ENCODE measurements around the gene JOSD2. TPM values are rescaled to one million over a fixed set of nuclear protein-coding genes. Genes with fewer than 3 reads are reported as not detected.
"Not testable (repeated sequence)": the region's sequence is repeated elsewhere in the genome, so short reads cannot be mapped to it uniquely, and the experiment has no call there.

Gene JOSD2
- total RNA-seq, 2 donors from 2014 or later: 12.1 to 13.7 TPM

- Histone ChIP-seq H3K4me3 (ENCODE audit: low read length) (no peak overlapping the region), H3K9me3 (ENCODE audit: control insufficient read depth, low read length) (peaks cover 20% of the 10 kb centered on the region), H3K27me3 (ENCODE audit: control insufficient read depth, insufficient read depth, low read length, poor library complexity, severe bottlenecking) (no peaks in the 10 kb centered on the region), H3K27ac (ENCODE audit: low read depth, low read length) (no peak overlapping the region), H3K4me1 (ENCODE audit: control insufficient read depth, insufficient read depth, low read length) (no peaks in the 10 kb centered on the region), H3K9ac (ENCODE audit: extremely low read depth, low read length, poor library complexity, severe bottlenecking) (no peak overlapping the region), H3K36me3 (ENCODE audit: control insufficient read depth, insufficient read depth, low read length) (no peaks in the 10 kb centered on the region)
- WGBS, 2 experiments (ENCODE audit: insufficient coverage in 1 of 2, insufficient read length in 1 of 2): 89% methylated on average over 3 of the region's 3 CpGs; no CpG with 5 or more reads in 1 of the 2 experiments
- Mint-ChIP-seq H3K27me3 (ENCODE audit: insufficient read depth) (peaks cover 26% of the 10 kb centered on the region), H3K4me3 (no peak overlapping the region), H3K27ac (no peak overlapping the region), H3K36me3 (ENCODE audit: low read depth) (no peaks in the 10 kb centered on the region), H3K9me3 (peaks cover 19% of the 10 kb centered on the region), H3K4me1 (no peaks in the 10 kb centered on the region)
- DNase-seq: no peak
- TF ChIP-seq, protein P1, sequence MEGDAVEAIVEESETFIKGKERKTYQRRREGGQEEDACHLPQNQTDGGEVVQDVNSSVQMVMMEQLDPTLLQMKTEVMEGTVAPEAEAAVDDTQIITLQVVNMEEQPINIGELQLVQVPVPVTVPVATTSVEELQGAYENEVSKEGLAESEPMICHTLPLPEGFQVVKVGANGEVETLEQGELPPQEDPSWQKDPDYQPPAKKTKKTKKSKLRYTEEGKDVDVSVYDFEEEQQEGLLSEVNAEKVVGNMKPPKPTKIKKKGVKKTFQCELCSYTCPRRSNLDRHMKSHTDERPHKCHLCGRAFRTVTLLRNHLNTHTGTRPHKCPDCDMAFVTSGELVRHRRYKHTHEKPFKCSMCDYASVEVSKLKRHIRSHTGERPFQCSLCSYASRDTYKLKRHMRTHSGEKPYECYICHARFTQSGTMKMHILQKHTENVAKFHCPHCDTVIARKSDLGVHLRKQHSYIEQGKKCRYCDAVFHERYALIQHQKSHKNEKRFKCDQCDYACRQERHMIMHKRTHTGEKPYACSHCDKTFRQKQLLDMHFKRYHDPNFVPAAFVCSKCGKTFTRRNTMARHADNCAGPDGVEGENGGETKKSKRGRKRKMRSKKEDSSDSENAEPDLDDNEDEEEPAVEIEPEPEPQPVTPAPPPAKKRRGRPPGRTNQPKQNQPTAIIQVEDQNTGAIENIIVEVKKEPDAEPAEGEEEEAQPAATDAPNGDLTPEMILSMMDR (conservative IDR thresholded peaks at IDR 0.05): no peak
Measured at GRCh38 chr19:50534478-50534877, 23.5 kb upstream of the JOSD2 start.

GRCh38 chr19:50532952-50533351 is 22.0 kb upstream of the JOSD2 start:
- Histone ChIP-seq H3K9me3 (ENCODE audit: control insufficient read depth, low read length) (peaks cover 20% of the 10 kb centered on the region), H3K9ac (ENCODE audit: extremely low read depth, low read length, poor library complexity, severe bottlenecking) (no peak overlapping the region), H3K27ac (ENCODE audit: low read depth, low read length) (no peak overlapping the region), H3K4me3 (ENCODE audit: low read length) (no peak overlapping the region), H3K27me3 (ENCODE audit: control insufficient read depth, insufficient read depth, low read length, poor library complexity, severe bottlenecking) (no peaks in the 10 kb centered on the region), H3K36me3 (ENCODE audit: control insufficient read depth, insufficient read depth, low read length) (no peaks in the 10 kb centered on the region), H3K4me1 (ENCODE audit: control insufficient read depth, insufficient read depth, low read length) (no peaks in the 10 kb centered on the region)
- no peaks in the 10 kb centered on the region for H3K36me3 Mint-ChIP-seq (ENCODE audit: low read depth)
- no peak overlapping the region for H3K4me3 Mint-ChIP-seq
- H3K4me1 Mint-ChIP-seq: no peaks in the 10 kb centered on the region
- no peak overlapping the region for H3K27ac Mint-ChIP-seq
- H3K27me3 Mint-ChIP-seq (ENCODE audit: insufficient read depth): peaks cover 35% of the 10 kb centered on the region
- no peak for DNase-seq
- H3K9me3 Mint-ChIP-seq: peaks cover 19% of the 10 kb centered on the region
- TF ChIP-seq, protein P1 (conservative IDR thresholded peaks at IDR 0.05): no peak
- WGBS, 2 experiments (ENCODE audit: insufficient coverage in 1 of 2, insufficient read length in 1 of 2): 77 to 84% methylated on average over 3 to 4 of the region's 4 CpGs

- no peak overlapping the region for H3K27ac Mint-ChIP-seq
- H3K4me1 ChIP-seq (ENCODE audit: control insufficient read depth, insufficient read depth, low read length): no peaks in the 10 kb centered on the region
- no peak overlapping the region for H3K9ac ChIP-seq (ENCODE audit: extremely low read depth, low read length, poor library complexity, severe bottlenecking)
- no peaks in the 10 kb centered on the region for H3K4me1 Mint-ChIP-seq
- no peak overlapping the region for H3K4me3 Mint-ChIP-seq
- H3K36me3 ChIP-seq (ENCODE audit: control insufficient read depth, insufficient read depth, low read length): no peaks in the 10 kb centered on the region
- H3K9me3 ChIP-seq (ENCODE audit: control insufficient read depth, low read length): peaks cover 20% of the 10 kb centered on the region
- peaks cover 41% of the 10 kb centered on the region for H3K27me3 Mint-ChIP-seq (ENCODE audit: insufficient read depth)
- 83 to 88% methylated on average over 5 to 14 of the region's 14 CpGs for WGBS, 2 experiments (ENCODE audit: insufficient coverage in 1 of 2, insufficient read length in 1 of 2)
- peaks cover 19% of the 10 kb centered on the region for H3K9me3 Mint-ChIP-seq
- TF ChIP-seq, protein P1 (conservative IDR thresholded peaks at IDR 0.05): no peak
- H3K36me3 Mint-ChIP-seq (ENCODE audit: low read depth): no peaks in the 10 kb centered on the region
- no peak overlapping the region for H3K27ac ChIP-seq (ENCODE audit: low read depth, low read length)
- DNase-seq: peak; percentile 44
- no peak overlapping the region for H3K4me3 ChIP-seq (ENCODE audit: low read length)
- H3K27me3 ChIP-seq (ENCODE audit: control insufficient read depth, insufficient read depth, low read length, poor library complexity, severe bottlenecking): no peaks in the 10 kb centered on the region
Measured at GRCh38 chr19:50531171-50531612, 20.2 kb upstream of the JOSD2 start.

DNA sequence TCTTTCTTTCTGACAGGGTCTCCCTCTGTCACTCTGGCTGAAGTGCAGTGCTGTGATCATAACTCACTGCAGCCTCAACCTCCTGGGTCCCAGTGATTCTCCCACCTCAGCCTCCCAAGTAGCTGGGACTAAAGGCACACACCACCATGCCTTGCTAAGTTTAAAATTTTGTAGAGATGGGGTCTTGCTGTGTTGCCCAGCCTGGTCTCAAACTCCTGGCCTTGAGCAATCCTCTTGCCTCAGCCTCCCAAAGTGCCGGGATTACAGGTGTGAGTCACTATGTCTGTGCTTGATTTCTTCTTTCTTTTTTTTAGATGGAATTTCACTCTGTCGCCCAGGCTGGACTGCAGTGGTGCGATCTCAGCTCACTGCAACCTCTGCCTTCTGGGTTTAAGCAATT is 17.1 kb upstream of the JOSD2 start:
- Mint-ChIP-seq H3K9me3 (peaks cover 12% of the 10 kb centered on the region), H3K27me3 (ENCODE audit: insufficient read depth) (peaks cover 35% of the 10 kb centered on the region)
- DNase-seq; H3K4me1 ChIP-seq (ENCODE audit: control insufficient read depth, insufficient read depth, low read length); H3K4me3 ChIP-seq (ENCODE audit: low read length); H3K36me3 ChIP-seq (ENCODE audit: control insufficient read depth, insufficient read depth, low read length); H3K4me1 Mint-ChIP-seq; H3K27me3 ChIP-seq (ENCODE audit: control insufficient read depth, insufficient read depth, low read length, poor library complexity, severe bottlenecking); H3K9ac ChIP-seq (ENCODE audit: extremely low read depth, low read length, poor library complexity, severe bottlenecking); H3K27ac Mint-ChIP-seq; H3K4me3 Mint-ChIP-seq; H3K36me3 Mint-ChIP-seq (ENCODE audit: low read depth); H3K9me3 ChIP-seq (ENCODE audit: control insufficient read depth, low read length); H3K27ac ChIP-seq (ENCODE audit: low read depth, low read length): not testable (repeated sequence)
- 92 to 95% methylated on average over 3 of the region's 3 CpGs for WGBS, 2 experiments (ENCODE audit: insufficient coverage in 1 of 2, insufficient read length in 1 of 2)
